OCI-LY3 (cell line): ENCODE data around the gene CTNND2.

ENCODE experiments used
- H2AFZ ChIP-seq: fragments of 200-600, 300-600 bp; shearing (Covaris generic); 2 replicates; pipeline ENCODE4 v1.6.0; 2014; ENCODE audit warnings: antibody characterized with exemption, low read depth, low read length
- H3K27ac ChIP-seq: fragments of 200-600, 300-600 bp; sonication (generic); 2 replicates; pipeline ENCODE4 v1.5.1; 2014; ENCODE audit warnings: mild to moderate bottlenecking, low read length, moderate library complexity, mixed read lengths
- H3K27me3 ChIP-seq: fragments of 200-600, 300-600 bp; sonication (generic); 2 replicates; pipeline ENCODE4 v1.6.1; 2014; ENCODE audit warnings: low read depth, low read length, mixed read lengths
- H3K36me3 ChIP-seq: fragments of 200-600, 300-600 bp; sonication (generic); replicated peaks from 2 replicates; pipeline ENCODE3; 2014; ENCODE audit warnings: low read depth, low read length, mixed read lengths
- H3K4me1 ChIP-seq: fragments of 300-600, 200-600 bp; sonication (generic); 2 replicates; pipeline ENCODE4 v1.6.1; 2014; ENCODE audit warnings: low read length, mixed read lengths
- H3K4me2 ChIP-seq: fragments of 200-600, 300-600 bp; sonication (generic); 2 replicates; pipeline ENCODE4 v1.6.1; 2014; ENCODE audit warnings: low read length, mixed read lengths
- H3K4me3 ChIP-seq: fragments of 300-600, 200-600 bp; sonication (generic); 2 replicates; pipeline ENCODE4 v1.5.1; 2014; ENCODE audit warnings: antibody characterized with exemption, mild to moderate bottlenecking, low read length, moderate library complexity
- H3K79me2 ChIP-seq: fragments of 300-600, 200-600 bp; shearing (Covaris generic); 2 replicates; pipeline ENCODE4 v1.6.1; 2014; ENCODE audit warnings: mild to moderate bottlenecking, low read length, mixed read lengths
- H3K9ac ChIP-seq: fragments of 300-600, 200-600 bp; shearing (Covaris generic); 2 replicates; pipeline ENCODE4 v1.6.0; 2014; ENCODE audit warnings: mild to moderate bottlenecking, low read length, moderate library complexity
- H3K9me3 ChIP-seq: fragments of 200-600, 300-600 bp; shearing (Covaris generic); 2 replicates; pipeline ENCODE4 v1.6.1; 2014; ENCODE audit warnings: low read length, mixed read lengths; ENCODE audit not compliant: insufficient read depth
- H4K20me1 ChIP-seq: fragments of 200-600, 300-600 bp; sonication (generic); 2 replicates; pipeline ENCODE4 v1.6.1; 2016; ENCODE audit warnings: low read length, mixed read lengths; ENCODE audit not compliant: insufficient read depth
- EZH2phosphoT487 ChIP-seq: fragments of 200-600 bp; shearing (Covaris generic); IDR thresholded peaks from 2 replicates; pipeline ENCODE4 v1.6.1; 2018; ENCODE audit warnings: antibody characterized with exemption, mixed run types, low read depth
- TF ChIP-seq, protein P1 (sequence below): fragments of 200-600, 300-600 bp; sonication (generic); IDR thresholded peaks from 2 replicates; pipeline ENCODE4 v1.5.1; 2014; ENCODE audit warnings: antibody characterized with exemption, low read length, low read depth

CTNND2 gene

DNA sequence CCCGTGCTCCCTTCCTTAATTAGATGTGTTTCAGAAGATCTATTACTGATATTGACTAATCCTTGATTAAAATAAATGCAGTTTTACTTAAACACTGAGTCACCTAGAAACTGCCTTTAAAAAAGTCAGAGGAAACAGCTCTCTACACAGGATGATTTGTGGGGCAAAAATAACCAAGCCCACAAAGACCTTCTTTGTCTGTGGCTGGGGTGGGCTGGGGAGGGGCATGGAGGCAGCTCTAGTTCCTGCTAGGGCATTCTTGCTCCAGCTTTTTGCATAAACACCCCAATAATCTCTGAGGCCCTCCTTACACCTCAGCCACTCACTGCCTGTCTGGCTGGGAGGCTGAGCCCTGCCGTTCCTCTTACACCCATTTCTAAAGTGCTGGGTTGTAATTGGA is 915.6 kb downstream of the CTNND2 start:
- H3K9me3 ChIP-seq = no peaks in the 10 kb centered on the region
- H3K4me2 ChIP-seq = no peak overlapping the region
- no peak overlapping the region for H2AFZ ChIP-seq
- no peak overlapping the region for H3K27ac ChIP-seq
- H3K9ac ChIP-seq = no peak overlapping the region
- no peak for TF ChIP-seq EZH2phosphoT487
- TF ChIP-seq, protein P1, sequence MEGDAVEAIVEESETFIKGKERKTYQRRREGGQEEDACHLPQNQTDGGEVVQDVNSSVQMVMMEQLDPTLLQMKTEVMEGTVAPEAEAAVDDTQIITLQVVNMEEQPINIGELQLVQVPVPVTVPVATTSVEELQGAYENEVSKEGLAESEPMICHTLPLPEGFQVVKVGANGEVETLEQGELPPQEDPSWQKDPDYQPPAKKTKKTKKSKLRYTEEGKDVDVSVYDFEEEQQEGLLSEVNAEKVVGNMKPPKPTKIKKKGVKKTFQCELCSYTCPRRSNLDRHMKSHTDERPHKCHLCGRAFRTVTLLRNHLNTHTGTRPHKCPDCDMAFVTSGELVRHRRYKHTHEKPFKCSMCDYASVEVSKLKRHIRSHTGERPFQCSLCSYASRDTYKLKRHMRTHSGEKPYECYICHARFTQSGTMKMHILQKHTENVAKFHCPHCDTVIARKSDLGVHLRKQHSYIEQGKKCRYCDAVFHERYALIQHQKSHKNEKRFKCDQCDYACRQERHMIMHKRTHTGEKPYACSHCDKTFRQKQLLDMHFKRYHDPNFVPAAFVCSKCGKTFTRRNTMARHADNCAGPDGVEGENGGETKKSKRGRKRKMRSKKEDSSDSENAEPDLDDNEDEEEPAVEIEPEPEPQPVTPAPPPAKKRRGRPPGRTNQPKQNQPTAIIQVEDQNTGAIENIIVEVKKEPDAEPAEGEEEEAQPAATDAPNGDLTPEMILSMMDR = no peak
- peaks cover 13% of the 10 kb centered on the region; the same call in 1 of the 2 replicates for H3K27me3 ChIP-seq
- H4K20me1 ChIP-seq = no peaks in the 10 kb centered on the region
- H3K4me3 ChIP-seq = no peak overlapping the region
- peaks cover 12% of the 10 kb centered on the region for H3K4me1 ChIP-seq
- no peaks in the 10 kb centered on the region for H3K36me3 ChIP-seq
- no peaks in the 10 kb centered on the region for H3K79me2 ChIP-seq

DNA sequence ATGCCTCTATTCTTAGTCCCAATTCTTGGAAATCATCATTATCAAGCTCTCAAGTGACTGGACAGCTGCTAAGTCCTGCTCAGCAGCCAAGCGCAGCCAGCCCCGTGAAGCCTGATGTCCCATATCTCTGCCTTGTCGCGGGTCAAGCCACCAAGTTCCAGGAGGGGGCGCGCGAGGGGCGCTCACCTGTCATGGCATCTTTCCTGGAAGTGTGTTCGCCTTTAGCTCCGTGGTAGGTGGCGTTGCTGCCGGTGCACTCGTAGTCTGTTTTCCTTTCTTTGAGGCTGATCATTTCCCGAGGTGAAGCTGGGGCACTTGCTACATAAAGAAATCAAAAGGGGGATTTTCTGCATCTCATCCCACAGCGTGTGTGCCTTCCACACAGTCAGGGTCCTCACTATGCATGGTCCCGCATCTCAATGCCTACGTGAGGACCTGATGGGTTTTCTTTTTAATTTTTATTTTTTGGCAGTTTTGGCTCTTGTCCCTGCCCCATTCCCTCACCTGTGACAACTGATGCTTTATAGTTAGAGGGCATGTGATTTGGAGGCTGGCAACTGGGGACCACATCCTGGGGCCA is 916.2 kb downstream of the CTNND2 start:
- peaks cover 12% of the 10 kb centered on the region for H3K4me1 ChIP-seq
- H3K36me3 ChIP-seq = no peaks in the 10 kb centered on the region
- H3K27ac ChIP-seq = no peak overlapping the region
- H3K9ac ChIP-seq = no peak overlapping the region
- peaks cover 13% of the 10 kb centered on the region; the same call in 1 of the 2 replicates for H3K27me3 ChIP-seq
- no peak overlapping the region for H2AFZ ChIP-seq
- no peaks in the 10 kb centered on the region for H3K79me2 ChIP-seq
- no peaks in the 10 kb centered on the region for H4K20me1 ChIP-seq
- TF ChIP-seq, protein P1 = peak; percentile 65
- no peak for TF ChIP-seq EZH2phosphoT487
- H3K4me2 ChIP-seq = peak overlapping the region; percentile 44
- H3K4me3 ChIP-seq = no peak overlapping the region
- no peaks in the 10 kb centered on the region for H3K9me3 ChIP-seq

DNA sequence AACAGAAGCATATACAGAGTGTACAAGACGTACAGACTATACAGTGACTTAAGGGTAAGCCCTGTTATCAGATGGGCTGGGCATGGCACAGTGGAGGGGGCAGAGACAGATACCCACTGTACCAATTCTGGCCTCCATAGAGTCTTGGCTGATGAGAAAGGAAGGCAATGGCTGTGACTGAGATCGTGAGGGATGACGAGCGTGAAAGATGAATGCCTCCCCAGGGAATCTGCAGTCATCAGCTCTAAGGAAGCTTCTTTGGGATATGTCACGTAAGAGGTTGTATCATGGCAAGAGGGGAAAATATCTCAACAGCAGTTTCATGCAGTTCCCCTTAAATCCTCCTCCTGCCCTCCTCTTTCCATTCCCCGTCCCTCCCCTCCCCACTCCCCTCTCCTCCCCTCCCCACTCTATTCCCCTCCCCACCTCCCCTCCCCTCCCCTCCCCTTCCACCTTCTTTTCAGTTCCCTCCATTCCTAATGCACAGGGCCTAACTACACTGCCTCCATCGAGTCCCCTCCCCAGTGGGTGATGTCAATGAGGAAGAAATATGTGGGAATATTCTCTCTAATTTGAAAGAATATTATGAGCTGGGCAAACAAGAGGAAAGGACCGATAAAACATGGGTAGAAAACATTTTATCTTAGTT is 916.8 kb downstream of the CTNND2 start:
- Histone ChIP-seq H3K4me1 (peaks cover 12% of the 10 kb centered on the region), H3K36me3 (no peaks in the 10 kb centered on the region), H3K27ac (no peak overlapping the region), H3K4me2 (no peak overlapping the region; the same call in 1 of the 2 replicates), H2AFZ (no peak overlapping the region), H4K20me1 (no peaks in the 10 kb centered on the region), H3K4me3 (no peak overlapping the region), H3K9me3 (no peaks in the 10 kb centered on the region), H3K9ac (no peak overlapping the region), H3K79me2 (no peaks in the 10 kb centered on the region), H3K27me3 (peaks cover 13% of the 10 kb centered on the region; the same call in 1 of the 2 replicates)
- TF ChIP-seq, protein P1 = no peak

DNA sequence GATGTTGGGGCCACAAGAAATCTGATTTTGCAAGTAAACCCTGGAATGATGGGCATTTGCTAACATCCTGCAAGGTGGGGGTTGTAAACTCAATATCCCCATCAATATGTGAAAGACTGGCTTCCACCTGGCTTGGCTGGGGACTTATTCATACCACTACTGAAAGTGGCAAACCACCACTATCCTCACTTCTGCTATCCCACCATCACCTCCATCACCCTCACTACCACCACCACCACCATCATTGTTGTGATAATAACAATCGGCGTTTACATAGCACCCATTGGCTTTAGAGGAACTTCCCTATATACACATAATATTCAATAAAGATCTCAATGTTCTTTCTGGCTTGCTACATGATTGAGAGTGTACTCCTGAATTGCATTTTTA is 918.5 kb downstream of the CTNND2 start:
- no peaks in the 10 kb centered on the region for H4K20me1 ChIP-seq
- TF ChIP-seq, protein P1 = no peak
- no peak for TF ChIP-seq EZH2phosphoT487
- H3K4me3 ChIP-seq = no peak overlapping the region

More for the DNA sequence above, 918.5 kb downstream of the CTNND2 start:
- Histone ChIP-seq H3K27me3 (peaks cover 13% of the 10 kb centered on the region; the same call in 1 of the 2 replicates), H3K4me2 (0 out of 2 replicates have a peak overlapping the region, but pooled peaks have one; percentile 22), H2AFZ (no peak overlapping the region), H3K9me3 (no peaks in the 10 kb centered on the region), H3K27ac (no peak overlapping the region), H3K36me3 (no peaks in the 10 kb centered on the region), H3K79me2 (no peaks in the 10 kb centered on the region), H3K9ac (no peak overlapping the region), H3K4me1 (peaks cover 12% of the 10 kb centered on the region)
